HG03045 (cell line): ENCODE results near the gene PCDHGA12.

ENCODE experiments used
- ATAC-seq: cut with Tn5 transposase; IDR thresholded peaks from one replicate; pipeline ENCODE4 v1.9.1; 2021; ENCODE audit warnings: mild to moderate bottlenecking, moderate library complexity; ENCODE audit not compliant: unreplicated experiment

PCDHGA12 gene

DNA sequence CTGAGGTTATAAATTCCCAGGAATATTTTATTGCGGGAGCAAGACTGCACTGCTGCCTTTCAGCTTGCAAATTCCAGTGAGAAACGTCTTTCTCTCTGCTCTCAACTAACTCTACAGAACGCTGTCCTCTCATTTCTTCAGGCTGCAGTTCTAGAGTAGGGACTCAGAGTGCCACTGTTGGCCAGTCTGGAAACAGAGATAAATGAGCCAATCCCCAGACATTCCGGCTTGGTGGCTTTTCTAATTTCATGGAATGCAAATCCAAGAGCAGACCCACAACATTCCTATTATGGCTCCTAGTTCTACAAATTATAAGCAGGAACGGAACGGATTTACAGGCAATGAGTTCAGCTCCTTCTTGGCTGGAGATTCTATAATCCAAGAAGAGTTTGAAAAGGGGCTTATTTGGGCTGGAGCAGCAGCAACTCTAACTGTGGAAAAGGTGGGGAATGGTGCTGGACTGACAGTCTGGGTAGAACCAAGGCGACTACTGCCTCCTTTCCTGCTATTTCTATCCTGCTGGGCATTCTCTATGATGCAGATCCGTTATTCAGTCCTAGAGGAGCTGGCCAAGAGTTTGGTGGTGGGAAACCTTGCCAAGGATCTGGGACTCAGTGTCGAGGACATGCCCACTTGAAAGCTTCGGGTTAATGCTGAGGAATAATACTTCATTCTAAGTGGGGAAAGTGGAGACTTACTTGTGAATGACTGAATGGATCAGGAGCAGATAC lies 9.3 kb downstream of the PCDHGA12 start:
- no peak for ATAC-seq

- ATAC-seq = no peak
Observed at GRCh38 chr5:141440341-141440740, 10.0 kb downstream of the PCDHGA12 start.

- ATAC-seq = no peak
Observed at GRCh38 chr5:141441571-141442170, 11.4 kb downstream of the PCDHGA12 start.

DNA sequence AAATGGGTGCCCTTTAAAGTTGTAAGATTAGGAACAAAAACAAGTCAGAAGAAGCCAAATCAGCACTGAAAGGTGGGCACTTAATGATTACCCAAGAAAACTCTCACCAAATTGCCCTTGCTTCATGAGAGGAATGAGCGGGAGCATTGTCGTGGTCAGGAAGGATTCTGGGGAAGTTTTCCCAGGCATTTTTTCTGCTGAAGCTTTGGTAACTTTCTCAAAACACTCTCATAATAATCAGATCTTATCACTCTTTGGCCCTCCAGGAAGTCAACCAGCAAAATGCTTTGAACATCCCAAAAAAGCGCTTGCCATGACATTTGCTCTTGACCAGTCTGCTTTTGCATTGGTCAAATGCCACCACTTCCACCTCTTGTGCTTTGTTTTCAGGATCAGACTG lies 35.0 kb downstream of the PCDHGA12 start:
- no peak for ATAC-seq

DNA sequence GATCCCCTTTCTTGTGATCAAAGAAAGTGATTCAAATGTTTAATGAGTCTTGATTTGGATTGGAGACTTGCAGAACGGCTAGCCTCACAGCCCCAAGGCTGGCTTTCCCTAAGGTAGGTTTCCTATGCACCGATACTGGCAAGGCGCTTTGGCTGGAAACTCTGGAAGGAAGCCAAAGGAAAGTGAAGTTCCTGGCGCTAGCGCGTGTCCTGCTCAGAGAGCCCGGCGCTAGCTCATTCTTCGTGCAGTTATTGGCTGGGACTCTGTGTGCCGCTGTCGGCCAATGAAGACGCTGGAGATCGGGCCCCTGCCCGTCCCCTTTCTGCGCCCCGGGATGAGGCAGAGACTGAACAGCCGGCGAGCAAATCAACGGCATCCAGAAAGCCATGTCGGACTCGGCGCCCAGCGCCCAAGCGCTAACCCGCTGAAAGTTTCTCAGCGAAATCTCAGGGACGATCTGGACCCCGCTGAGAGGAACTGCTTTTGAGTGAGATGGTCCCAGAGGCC lies 45.4 kb downstream of the PCDHGA12 start, which contains the start of gene PCDHGC3:
Gene PCDHGC3 (plus strand): TSS at position 342 of the 507 bp plus-strand sequence. CDS start 151 bp downstream, at position 493.
- ATAC-seq = peak; percentile 99

DNA sequence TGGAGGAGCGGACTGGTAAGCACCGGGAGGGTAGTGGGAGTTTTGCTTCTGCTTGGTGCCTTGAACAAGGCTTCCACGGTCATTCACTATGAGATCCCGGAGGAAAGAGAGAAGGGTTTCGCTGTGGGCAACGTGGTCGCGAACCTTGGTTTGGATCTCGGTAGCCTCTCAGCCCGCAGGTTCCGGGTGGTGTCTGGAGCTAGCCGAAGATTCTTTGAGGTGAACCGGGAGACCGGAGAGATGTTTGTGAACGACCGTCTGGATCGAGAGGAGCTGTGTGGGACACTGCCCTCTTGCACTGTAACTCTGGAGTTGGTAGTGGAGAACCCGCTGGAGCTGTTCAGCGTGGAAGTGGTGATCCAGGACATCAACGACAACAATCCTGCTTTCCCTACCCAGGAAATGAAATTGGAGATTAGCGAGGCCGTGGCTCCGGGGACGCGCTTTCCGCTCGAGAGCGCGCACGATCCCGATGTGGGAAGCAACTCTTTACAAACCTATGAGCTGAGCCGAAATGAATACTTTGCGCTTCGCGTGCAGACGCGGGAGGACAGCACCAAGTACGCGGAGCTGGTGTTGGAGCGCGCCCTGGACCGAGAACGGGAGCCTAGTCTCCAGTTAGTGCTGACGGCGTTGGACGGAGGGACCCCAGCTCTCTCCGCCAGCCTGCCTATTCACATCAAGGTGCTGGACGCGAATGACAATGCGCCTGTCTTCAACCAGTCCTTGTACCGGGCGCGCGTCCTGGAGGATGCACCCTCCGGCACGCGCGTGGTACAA lies 46.0 kb downstream of the PCDHGA12 start:
- ATAC-seq = peak; percentile 31

GRCh38 chr5:141477044-141477575 lies 46.8 kb downstream of the PCDHGA12 start:
- no peak for ATAC-seq

- no peak for ATAC-seq
Observed at GRCh38 chr5:141477815-141478214, 47.5 kb downstream of the PCDHGA12 start.

GRCh38 chr5:141478321-141478945 lies 48.1 kb downstream of the PCDHGA12 start:
- no peak for ATAC-seq

DNA sequence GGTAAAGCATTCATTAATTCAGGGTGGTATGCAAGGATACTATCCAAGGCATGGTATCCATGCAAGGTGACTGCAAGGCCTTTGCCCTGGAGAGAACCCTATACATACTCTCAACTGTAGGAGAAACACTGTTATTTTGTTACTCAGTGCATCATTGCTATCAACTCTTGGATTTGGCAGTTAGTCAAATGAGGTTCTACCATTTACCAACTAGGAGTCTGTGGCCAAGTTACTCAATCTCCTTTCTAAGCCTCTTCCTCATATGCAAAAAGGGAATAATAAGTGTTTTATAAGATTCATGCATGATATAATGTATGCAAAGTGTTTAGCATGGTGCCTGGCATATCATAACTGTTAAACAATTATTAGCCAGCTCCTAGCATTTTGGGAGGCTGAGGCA lies 49.5 kb downstream of the PCDHGA12 start:
- ATAC-seq = no peak
